NCI-H2227 (cell line): ENCODE measurements around the gene SYP.
"Not testable (repeated sequence)": the region's sequence is repeated elsewhere in the genome, so short reads cannot be mapped to it uniquely, and the experiment has no call there.

Experiments
- DNase-seq: peaks from one replicate; lab custom pipeline; 2025; ENCODE audit not compliant: unreplicated experiment; lab: John Stamatoyannopoulos, UW

SYP gene

GRCh38 chrX:49143154-49143553 is 56.8 kb downstream of the SYP start:
- DNase-seq, result not testable (repeated sequence)

DNA sequence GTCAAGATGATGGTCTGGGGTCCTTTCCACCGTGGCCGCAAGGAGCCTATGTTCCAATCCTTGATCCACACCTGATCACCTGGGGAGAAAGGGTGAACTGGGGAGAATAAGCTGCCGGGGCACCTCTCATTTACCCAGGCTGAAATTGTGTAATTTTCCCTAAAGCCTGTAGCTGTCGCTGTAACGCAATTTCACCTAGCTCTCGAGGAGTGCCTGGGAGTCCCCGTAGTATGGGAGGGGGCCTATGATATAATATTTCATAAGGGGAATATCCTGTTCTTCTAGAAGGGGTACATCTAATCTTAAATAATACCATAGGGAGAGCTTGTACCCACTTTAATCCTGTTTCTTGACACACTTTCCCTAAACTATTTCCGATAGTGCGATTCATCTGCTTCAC is 57.7 kb downstream of the SYP start:
- not testable (repeated sequence) for DNase-seq

- DNase-seq, result no peak
Observed at GRCh38 chrX:49139713-49140112, 60.3 kb downstream of the SYP start.
